ENCODE data around the gene CFAP97D2. TPM values are rescaled to one million over a fixed set of nuclear protein-coding genes. Genes with fewer than 3 reads are reported as not detected.

The CFAP97D2 gene
- total and polyA plus RNA-seq, 2 donors (not counting 3 experiments of a cell fraction or from before 2014, with no cell fraction given), result not detected

- H3K9ac ChIP-seq (replicated peaks; ENCODE audit: extremely low read depth, insufficient read depth, low read length), result no peak overlapping the region
- no peak for TF ChIP-seq JUN (IDR thresholded peaks at IDR 0.05; ENCODE audit: borderline replicate concordance, insufficient read depth, insufficient read length, low read depth)
- no peak for TF ChIP-seq POLR2A (IDR thresholded peaks at IDR 0.05; ENCODE audit: low read depth, low read length)
- TF ChIP-seq, protein P1, sequence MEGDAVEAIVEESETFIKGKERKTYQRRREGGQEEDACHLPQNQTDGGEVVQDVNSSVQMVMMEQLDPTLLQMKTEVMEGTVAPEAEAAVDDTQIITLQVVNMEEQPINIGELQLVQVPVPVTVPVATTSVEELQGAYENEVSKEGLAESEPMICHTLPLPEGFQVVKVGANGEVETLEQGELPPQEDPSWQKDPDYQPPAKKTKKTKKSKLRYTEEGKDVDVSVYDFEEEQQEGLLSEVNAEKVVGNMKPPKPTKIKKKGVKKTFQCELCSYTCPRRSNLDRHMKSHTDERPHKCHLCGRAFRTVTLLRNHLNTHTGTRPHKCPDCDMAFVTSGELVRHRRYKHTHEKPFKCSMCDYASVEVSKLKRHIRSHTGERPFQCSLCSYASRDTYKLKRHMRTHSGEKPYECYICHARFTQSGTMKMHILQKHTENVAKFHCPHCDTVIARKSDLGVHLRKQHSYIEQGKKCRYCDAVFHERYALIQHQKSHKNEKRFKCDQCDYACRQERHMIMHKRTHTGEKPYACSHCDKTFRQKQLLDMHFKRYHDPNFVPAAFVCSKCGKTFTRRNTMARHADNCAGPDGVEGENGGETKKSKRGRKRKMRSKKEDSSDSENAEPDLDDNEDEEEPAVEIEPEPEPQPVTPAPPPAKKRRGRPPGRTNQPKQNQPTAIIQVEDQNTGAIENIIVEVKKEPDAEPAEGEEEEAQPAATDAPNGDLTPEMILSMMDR (IDR thresholded peaks at IDR 0.05; ENCODE audit: extremely low read depth in 1 of 2, insufficient read depth in 1 of 2, low read depth in 1 of 2, low read length in 2 of 2), result no peak
- TF ChIP-seq FOS (IDR thresholded peaks at IDR 0.05; ENCODE audit: borderline replicate concordance, insufficient read depth, low read length), result no peak
- no peak for TF ChIP-seq EZH2 (IDR thresholded peaks at IDR 0.05; ENCODE audit: borderline replicate concordance, low read depth, low read length, severe bottlenecking)
- TF ChIP-seq GATA2 (IDR thresholded peaks at IDR 0.05; ENCODE audit: insufficient read depth, insufficient read length, low read depth, low read length), result no peak
- TF ChIP-seq POLR2AphosphoS5 (IDR thresholded peaks at IDR 0.05; ENCODE audit: insufficient read depth, low read depth, low read length), result no peak
- TF ChIP-seq, protein P2, sequence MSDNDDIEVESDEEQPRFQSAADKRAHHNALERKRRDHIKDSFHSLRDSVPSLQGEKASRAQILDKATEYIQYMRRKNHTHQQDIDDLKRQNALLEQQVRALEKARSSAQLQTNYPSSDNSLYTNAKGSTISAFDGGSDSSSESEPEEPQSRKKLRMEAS (IDR thresholded peaks at IDR 0.05; ENCODE audit: insufficient read depth, insufficient read length), result no peak
- H2AFZ ChIP-seq (ENCODE audit: low read depth, low read length), result no peak overlapping the region
- no peaks in the 10 kb centered on the region for H4K20me1 ChIP-seq (replicated peaks; ENCODE audit: control insufficient read depth, extremely low read depth, insufficient read depth, low read length)
- no peaks in the 10 kb centered on the region for H3K36me3 ChIP-seq (ENCODE audit: control insufficient read depth in 2 of 2, extremely low read depth in 1 of 2, insufficient read depth in 2 of 2, low read length in 2 of 2)
- H3K9me3 ChIP-seq (replicated peaks; ENCODE audit: control insufficient read depth, insufficient read depth, low read length), result no peaks in the 10 kb centered on the region
- FAIRE-seq (no peak), DNase-seq (ENCODE audit: low read depth, low spot score) (no peak)
- POLR2A ChIA-PET, result no interaction called here
- intact Hi-C loops (cut with micrococcal nuclease), result loop anchor here (1.0 to 5.0 kb wide), 7 partner anchors 95 to 409 kb away; no protein-coding TSS in a partner anchor
- CTCF ChIA-PET, result interaction anchor here (0.6 to 1.8 kb wide), 13 partner anchors 14 to 501 kb away, joined by 3 to 19 read pairs (median 4); no protein-coding TSS in a partner anchor
- H3K27ac ChIP-seq (ENCODE audit: insufficient read depth, low read depth, low read length), result no peak overlapping the region
- H3K4me2 ChIP-seq (ENCODE audit: insufficient read depth, low read length), result no peak overlapping the region
- peaks cover 14% of the 10 kb centered on the region for H3K4me1 ChIP-seq (ENCODE audit: control insufficient read depth, extremely low read depth, insufficient read depth, low read length)
- dilution Hi-C loops (cut with MboI; ENCODE audit: extremely low pct_ligation_motif_present, low sequenced_read_pairs), result no loop called here
- H3K27me3 ChIP-seq (ENCODE audit: control insufficient read depth in 2 of 2, insufficient read depth in 2 of 2, low read length in 2 of 2), result peaks cover 25 to 29% of the 10 kb centered on the region in 2 experiments
- no TSS peak for BruUV-seq (replicated peaks)
- H3K9me1 ChIP-seq (replicated peaks; ENCODE audit: control insufficient read depth, extremely low read depth, insufficient read depth, low read length), result no peaks in the 10 kb centered on the region
- no peaks in the 10 kb centered on the region for H3K79me2 ChIP-seq (ENCODE audit: control insufficient read depth, insufficient read depth, low read length)
- H3K4me3 ChIP-seq (replicated peaks in 1 of 3; ENCODE audit: insufficient read depth in 1 of 3, low read depth in 1 of 3, low read length in 3 of 3), result no peak overlapping the region
Measured at GRCh38 chr13:114226088-114226487, 47.0 kb downstream of the CFAP97D2 start.

Data from endothelial cell of umbilical vein (primary cell).